H9 (cell line): Measurements from ENCODE around the gene MSMP. TPM values are rescaled to one million over a fixed set of nuclear protein-coding genes. Genes with fewer than 3 reads are reported as not detected.

Experiments
- DNase-seq: peaks from one replicate; pipeline ENCODE4 v3.0.0-alpha.2; 2017
- H2AFZ ChIP-seq: one replicate; pipeline ENCODE4 v1.6.1; 2013; ENCODE audit warnings: mild to moderate bottlenecking, low read length, control low read depth, moderate library complexity
- H2AK5ac ChIP-seq: 2 replicates; pipeline ENCODE4 v1.6.1; 2013; ENCODE audit warnings: low read length, control low read depth, mixed read lengths; ENCODE audit not compliant: insufficient read length
- H2BK120ac ChIP-seq: one replicate; pipeline ENCODE4 v1.6.1; 2013; ENCODE audit warnings: low read depth, mild to moderate bottlenecking, low read length, control low read depth, inconsistent platforms; ENCODE audit not compliant: poor library complexity, severe bottlenecking
- H2BK12ac ChIP-seq: 2 replicates; pipeline ENCODE4 v1.6.1; 2013; ENCODE audit warnings: low read length, control low read depth, mixed read lengths, low read depth; ENCODE audit not compliant: insufficient read length
- H2BK15ac ChIP-seq: 2 replicates; pipeline ENCODE4 v1.6.1; 2013; ENCODE audit warnings: low read depth, low read length, control low read depth
- H2BK20ac ChIP-seq: one replicate; pipeline ENCODE4 v1.6.1; 2013; ENCODE audit warnings: low read depth, mild to moderate bottlenecking, low read length, control low read depth, inconsistent platforms; ENCODE audit not compliant: poor library complexity, severe bottlenecking
- H2BK5ac ChIP-seq: 2 replicates; pipeline ENCODE4 v1.6.1; 2013; ENCODE audit warnings: low read length, control low read depth, mixed read lengths; ENCODE audit not compliant: insufficient read length
- H3K14ac ChIP-seq: 2 replicates; pipeline ENCODE4 v1.6.1; 2013; ENCODE audit warnings: low read length, control low read depth; ENCODE audit not compliant: insufficient read depth
- H3K18ac ChIP-seq: 2 replicates; pipeline ENCODE4 v1.6.1; 2013; ENCODE audit warnings: low read depth, mild to moderate bottlenecking, mixed read lengths, low read length, control low read depth; ENCODE audit not compliant: insufficient read length
- H3K23ac ChIP-seq: 2 replicates; pipeline ENCODE4 v1.6.1; 2013; ENCODE audit warnings: low read length, control low read depth, mixed read lengths, low read depth; ENCODE audit not compliant: insufficient read length
- H3K23me2 ChIP-seq: 2 replicates; pipeline ENCODE4 v1.6.1; 2013; ENCODE audit warnings: low read depth, mild to moderate bottlenecking, mixed read lengths, low read length, control low read depth; ENCODE audit not compliant: insufficient read length, poor library complexity, severe bottlenecking
- H3K27ac ChIP-seq: 2 replicates; pipeline ENCODE4 v1.5.1; 2013; ENCODE audit warnings: low read length, control low read depth, mixed read lengths, low read depth; ENCODE audit not compliant: insufficient read length
- H3K27me3 ChIP-seq: 2 replicates; pipeline ENCODE4 v1.6.1; 2013; ENCODE audit warnings: low read length, control low read depth, inconsistent platforms; ENCODE audit not compliant: insufficient read depth
- H3K4ac ChIP-seq: 2 replicates; pipeline ENCODE4 v1.6.1; 2013; ENCODE audit warnings: low read depth, mild to moderate bottlenecking, control low read depth, inconsistent platforms, low read length, moderate library complexity
- H3K4me1 ChIP-seq: 2 replicates; pipeline ENCODE4 v1.6.1; 2013; ENCODE audit warnings: low read length, control low read depth, inconsistent platforms; ENCODE audit not compliant: insufficient read depth
- H3K4me2 ChIP-seq: 2 replicates; pipeline ENCODE4 v1.6.1; 2013; ENCODE audit warnings: low read length, control low read depth, mixed read lengths; ENCODE audit not compliant: insufficient read length, insufficient read depth
- H3K56ac ChIP-seq: 2 replicates; pipeline ENCODE4 v1.6.1; 2013; ENCODE audit warnings: low read depth, mild to moderate bottlenecking, mixed read lengths, low read length, control low read depth; ENCODE audit not compliant: insufficient read length
- H3K79me1 ChIP-seq: 2 replicates; pipeline ENCODE4 v1.6.1; 2013; ENCODE audit warnings: low read depth, mild to moderate bottlenecking, moderate library complexity, low read length, control low read depth, inconsistent platforms; ENCODE audit not compliant: insufficient read depth, poor library complexity, severe bottlenecking
- H3K79me2 ChIP-seq: 2 replicates; pipeline ENCODE4 v1.6.1; 2013; ENCODE audit warnings: low read length, control low read depth, inconsistent platforms; ENCODE audit not compliant: insufficient read depth
- H3K9ac ChIP-seq: 2 replicates; pipeline ENCODE4 v1.6.1; 2013; ENCODE audit warnings: low read length, control low read depth, mixed read lengths; ENCODE audit not compliant: insufficient read length; ENCODE audit errors: extremely low read depth
- H3K9me3 ChIP-seq: one replicate; pipeline ENCODE4 v1.6.1; 2013; ENCODE audit warnings: low read depth, low read length, inconsistent platforms; ENCODE audit not compliant: control insufficient read depth
- H3T11ph ChIP-seq: one replicate; pipeline ENCODE4 v1.6.1; 2013; ENCODE audit warnings: mild to moderate bottlenecking, low read length, control low read depth, inconsistent platforms
- H4K20me1 ChIP-seq: one replicate; pipeline ENCODE4 v1.6.1; 2013; ENCODE audit not compliant: control insufficient read depth, insufficient read length, insufficient read depth
- H4K5ac ChIP-seq: 2 replicates; pipeline ENCODE4 v1.6.1; 2013; ENCODE audit warnings: low read depth, mild to moderate bottlenecking, mixed read lengths, low read length, control low read depth; ENCODE audit not compliant: insufficient read length
- H4K8ac ChIP-seq: replicated peaks from 2 replicates; pipeline ENCODE4 v1.6.1; 2013; ENCODE audit warnings: low read length, control low read depth, mixed read lengths, low read depth; ENCODE audit not compliant: insufficient read length
- H4K91ac ChIP-seq: 2 replicates; pipeline ENCODE4 v1.6.1; 2013; ENCODE audit warnings: low read depth, mild to moderate bottlenecking, moderate library complexity, mixed read lengths, low read length, control low read depth; ENCODE audit not compliant: insufficient read length
- H3K27ac Mint-ChIP-seq, 3 experiments: 2 replicates in 2 of 3; 3 replicates in 1 of 3; pipeline ENCODE4 v1.8.0; 2020 to 2021; ENCODE audit warnings: mixed read lengths in 3 of 3, mild to moderate bottlenecking in 1 of 3, moderate library complexity in 1 of 3
- H3K27me3 Mint-ChIP-seq: 2 replicates; pipeline ENCODE4 v1.8.0; 2021; ENCODE audit warnings: low read depth, mild to moderate bottlenecking, moderate library complexity, mixed read lengths
- H3K36me3 Mint-ChIP-seq, 3 experiments: 2 replicates in 2 of 3; 3 replicates in 1 of 3; pipeline ENCODE4 v1.8.0; 2020 to 2021; ENCODE audit warnings: low read depth in 3 of 3, mixed read lengths in 3 of 3; ENCODE audit not compliant: insufficient read depth in 1 of 3
- H3K4me1 Mint-ChIP-seq, 2 experiments: 2 replicates each; pipeline ENCODE4 v1.8.0; 2020; ENCODE audit warnings: mixed read lengths in 2 of 2
- H3K4me3 Mint-ChIP-seq, 2 experiments: 2 replicates in 1 of 2; 3 replicates in 1 of 2; pipeline ENCODE4 v1.8.0; 2020 to 2021; ENCODE audit warnings: mild to moderate bottlenecking in 2 of 2, mixed read lengths in 2 of 2, moderate library complexity in 1 of 2
- H3K9me3 Mint-ChIP-seq, 2 experiments: 2 replicates in 1 of 2; 3 replicates in 1 of 2; pipeline ENCODE4 v1.8.0; 2020; ENCODE audit warnings: mild to moderate bottlenecking in 2 of 2, mixed read lengths in 2 of 2, moderate library complexity in 1 of 2
- WGBS: extraction: QIAGEN DNeasy Blood & Tissue Kit; methylation state at CpG from one replicate; pipeline ENCODE4 v1.1.7; 2013; ENCODE audit warnings: missing lambda C conversion rate, low lambda C conversion rate, mixed read lengths; ENCODE audit not compliant: insufficient read length; ENCODE audit errors: extremely low coverage; 5-methylcytosine and 5-hydroxymethylcytosine counted together
- total RNA-seq: library from RNA; stranded (reverse); gene quantifications from 2 replicates; pipeline ENCODE4 v1.2.1, GENCODE V29; 2021
- TF ChIP-seq, protein P1 (sequence below): fragments of 200-600 bp; sonication (generic); conservative IDR thresholded peaks from 3 replicates; pipeline ENCODE4 v1.8.0; 2021; ENCODE audit warnings: antibody characterized with exemption, mild to moderate bottlenecking

MSMP gene
- total RNA-seq, 1 experiment from 2014 or later = 0.83 TPM

DNA sequence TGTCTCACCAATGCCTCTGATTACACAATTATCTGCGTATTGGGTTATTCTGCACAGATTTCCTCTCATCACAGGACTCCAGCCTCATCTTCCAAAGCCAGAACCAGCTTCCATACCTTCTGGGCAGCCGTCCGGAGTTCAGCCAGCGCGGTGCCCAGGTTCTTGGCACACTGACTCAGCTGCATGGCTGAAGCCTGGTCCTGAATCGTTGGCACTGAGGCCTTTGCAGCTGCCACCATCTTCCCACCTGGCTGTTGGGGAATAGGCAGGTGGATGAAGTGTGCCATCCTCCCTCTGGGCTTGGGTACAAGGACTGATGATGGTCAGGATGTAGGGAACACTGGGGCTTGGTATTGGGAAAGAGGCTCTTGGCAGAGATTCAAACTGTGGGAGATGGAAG, 40.0 kb downstream of the MSMP start:
- no peak overlapping the region for H3T11ph ChIP-seq
- no peak overlapping the region for H4K8ac ChIP-seq
- H3K4me2 ChIP-seq = no peak overlapping the region
- no peaks in the 10 kb centered on the region for H3K27me3 ChIP-seq
- H3K79me2 ChIP-seq = no peaks in the 10 kb centered on the region
- H3K4me1 ChIP-seq = no peaks in the 10 kb centered on the region
- no peak overlapping the region for H3K14ac ChIP-seq
- H3K9me3 ChIP-seq = no peaks in the 10 kb centered on the region
- H2BK5ac ChIP-seq = no peak overlapping the region
- no peak overlapping the region for H3K56ac ChIP-seq
- no peak overlapping the region for H4K91ac ChIP-seq
- Mint-ChIP-seq H3K4me3 (no peak overlapping the region), H3K27me3 (no peaks in the 10 kb centered on the region; the same call in 1 of the 2 replicates), H3K9me3 (no peaks in the 10 kb centered on the region), H3K36me3 (peaks cover 56 to 91% (median 88%) of the 10 kb centered on the region in 3 experiments), H3K4me1 (peaks cover 0 to 9% of the 10 kb centered on the region in 2 experiments; a peak in 2 of 4 replicates), H3K27ac (no peak overlapping the region)
- no peak overlapping the region for H2BK12ac ChIP-seq
- H2BK120ac ChIP-seq = no peak overlapping the region
- no peak overlapping the region for H3K9ac ChIP-seq
- H3K23me2 ChIP-seq = no peaks in the 10 kb centered on the region
- no peak overlapping the region for H3K23ac ChIP-seq
- no peak overlapping the region for H3K18ac ChIP-seq
- no peak overlapping the region for H3K4ac ChIP-seq
- H2AK5ac ChIP-seq = no peak overlapping the region
- WGBS = no CpG with 5 or more reads among the region's 6 CpGs
- H4K5ac ChIP-seq = no peak overlapping the region
- H3K27ac ChIP-seq = no peak overlapping the region
- H2BK15ac ChIP-seq = no peak overlapping the region
- H2AFZ ChIP-seq = no peak overlapping the region
- no peaks in the 10 kb centered on the region for H3K79me1 ChIP-seq
- H2BK20ac ChIP-seq = no peak overlapping the region
- no peaks in the 10 kb centered on the region for H4K20me1 ChIP-seq
- TF ChIP-seq, protein P1, sequence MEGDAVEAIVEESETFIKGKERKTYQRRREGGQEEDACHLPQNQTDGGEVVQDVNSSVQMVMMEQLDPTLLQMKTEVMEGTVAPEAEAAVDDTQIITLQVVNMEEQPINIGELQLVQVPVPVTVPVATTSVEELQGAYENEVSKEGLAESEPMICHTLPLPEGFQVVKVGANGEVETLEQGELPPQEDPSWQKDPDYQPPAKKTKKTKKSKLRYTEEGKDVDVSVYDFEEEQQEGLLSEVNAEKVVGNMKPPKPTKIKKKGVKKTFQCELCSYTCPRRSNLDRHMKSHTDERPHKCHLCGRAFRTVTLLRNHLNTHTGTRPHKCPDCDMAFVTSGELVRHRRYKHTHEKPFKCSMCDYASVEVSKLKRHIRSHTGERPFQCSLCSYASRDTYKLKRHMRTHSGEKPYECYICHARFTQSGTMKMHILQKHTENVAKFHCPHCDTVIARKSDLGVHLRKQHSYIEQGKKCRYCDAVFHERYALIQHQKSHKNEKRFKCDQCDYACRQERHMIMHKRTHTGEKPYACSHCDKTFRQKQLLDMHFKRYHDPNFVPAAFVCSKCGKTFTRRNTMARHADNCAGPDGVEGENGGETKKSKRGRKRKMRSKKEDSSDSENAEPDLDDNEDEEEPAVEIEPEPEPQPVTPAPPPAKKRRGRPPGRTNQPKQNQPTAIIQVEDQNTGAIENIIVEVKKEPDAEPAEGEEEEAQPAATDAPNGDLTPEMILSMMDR = no peak
- no peak for DNase-seq
